AG04449 (cell line): Measurements from ENCODE around the gene GOLGA6L10.
"Not testable (repeated sequence)": the region's sequence is repeated elsewhere in the genome, so short reads cannot be mapped to it uniquely, and the experiment has no call there.

Source experiments
- CTCF ChIA-PET: fragments of 350-600 bp; formaldehyde crosslinking; extraction: SDS; loops from one replicate; lab custom pipeline; 2021; ENCODE audit warnings: antibody characterized with exemption; lab: Yijun Ruan, JAX
- POLR2A ChIA-PET: fragments of 400-600, 350-600 bp; formaldehyde crosslinking; extraction: SDS; loops from one replicate; lab custom pipeline; 2020; ENCODE audit warnings: antibody characterized with exemption, inconsistent platforms; lab: Yijun Ruan, JAX
- DNase-seq: peaks from one replicate; pipeline ENCODE4 v3.0.0-alpha.2; 2010; ENCODE audit warnings: low read depth, low spot score
- H3K4me3 ChIP-seq: 2 replicates; pipeline ENCODE4 v1.5.1; 2011; ENCODE audit warnings: low read depth, mild to moderate bottlenecking, control low read depth, low read length
- CTCF ChIP-seq: IDR thresholded peaks from one replicate; pipeline ENCODE4 v1.5.1; 2011; ENCODE audit warnings: mild to moderate bottlenecking, moderate library complexity, low read length, control low read depth, inconsistent platforms; ENCODE audit not compliant: insufficient read depth; ENCODE audit errors: missing control alignments

The GOLGA6L10 gene

GRCh38 chr15:82371656-82372055, 22.4 kb upstream of the GOLGA6L10 start:
- ChIA-PET CTCF (no interaction called here), POLR2A (no interaction called here)
- no peak for DNase-seq
- no peak overlapping the region for H3K4me3 ChIP-seq
- no peak for TF ChIP-seq CTCF

DNA sequence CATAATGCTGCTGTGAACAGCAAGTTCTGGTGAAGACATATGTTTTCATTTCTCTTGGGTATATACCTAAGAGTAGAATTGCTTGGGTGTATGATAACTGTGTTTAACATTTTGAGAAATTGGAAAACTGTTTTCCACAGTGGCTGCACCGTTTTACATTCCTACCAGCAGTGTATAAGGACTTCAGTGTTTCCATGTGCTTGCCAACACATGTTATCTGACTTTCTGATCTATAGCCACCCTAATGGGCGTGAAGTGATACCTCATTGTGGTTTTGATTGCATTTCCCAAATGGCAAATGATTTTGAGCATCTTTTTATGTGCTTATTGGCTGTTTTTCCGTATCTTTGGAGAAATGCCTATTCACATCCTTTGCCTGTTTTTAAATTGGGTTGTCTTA, 18.5 kb upstream of the GOLGA6L10 start:
- POLR2A ChIA-PET, CTCF ChIA-PET, H3K4me3 ChIP-seq, DNase-seq: not testable (repeated sequence)

DNA sequence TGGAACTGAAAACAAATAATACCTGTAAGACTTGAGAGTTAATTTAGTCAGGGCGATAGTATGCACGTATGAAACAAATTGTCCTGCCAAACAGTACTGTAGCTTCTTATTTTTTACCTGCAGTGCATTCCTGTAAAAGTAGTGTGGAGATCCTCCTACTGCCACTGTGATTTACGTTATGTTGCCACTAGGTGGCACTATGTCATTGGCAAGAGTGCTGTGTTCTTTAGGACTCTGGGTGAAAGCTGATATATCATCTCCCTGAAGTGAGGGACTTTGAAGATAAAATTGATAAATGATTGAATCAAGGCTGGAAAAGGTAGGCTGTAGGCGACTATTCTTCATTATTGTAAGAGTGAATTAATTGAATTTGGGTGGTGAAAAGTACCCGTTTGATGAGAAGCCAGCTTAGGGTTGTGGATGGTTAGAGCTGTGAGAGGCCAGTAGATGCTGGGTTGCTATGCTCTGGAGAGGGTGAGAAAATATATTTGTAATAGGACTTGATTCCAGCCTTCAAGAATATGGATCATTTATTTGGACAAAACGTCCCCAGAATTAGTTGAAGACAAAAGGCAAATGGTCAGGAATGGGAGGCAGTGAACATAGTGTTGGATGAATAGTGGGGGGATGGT, 16.5 kb upstream of the GOLGA6L10 start:
- DNase-seq, POLR2A ChIA-PET, CTCF ChIA-PET, H3K4me3 ChIP-seq: not testable (repeated sequence)
- TF ChIP-seq CTCF = peak; percentile 15

GRCh38 chr15:82364548-82364947, 15.3 kb upstream of the GOLGA6L10 start:
- DNase-seq, CTCF ChIA-PET, POLR2A ChIA-PET, H3K4me3 ChIP-seq: not testable (repeated sequence)

DNA sequence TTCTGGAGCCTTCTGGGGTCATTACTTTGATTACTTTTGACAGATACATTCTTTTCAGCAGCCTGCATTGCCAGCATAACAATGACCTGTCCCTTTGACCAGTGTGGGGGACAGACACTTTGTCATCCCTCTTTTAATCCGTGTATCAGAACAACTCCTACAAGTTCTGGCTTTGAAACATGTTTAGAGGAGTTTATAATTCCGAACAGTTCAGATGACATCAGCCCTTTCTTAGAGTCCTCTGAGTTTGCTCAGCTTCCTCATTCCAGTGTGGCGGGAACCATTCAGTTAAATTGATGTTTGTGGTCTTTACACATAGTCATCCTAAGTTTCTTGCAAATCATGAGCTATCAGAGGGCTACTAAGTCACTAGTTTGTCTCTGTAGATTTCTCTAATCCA, 13.5 kb upstream of the GOLGA6L10 start:
- POLR2A ChIA-PET, CTCF ChIA-PET, H3K4me3 ChIP-seq, DNase-seq: not testable (repeated sequence)

GRCh38 chr15:82360618-82361017, 11.3 kb upstream of the GOLGA6L10 start:
- CTCF ChIA-PET, DNase-seq: not testable (repeated sequence)

GRCh38 chr15:82355055-82355454, 5.8 kb upstream of the GOLGA6L10 start:
- DNase-seq, H3K4me3 ChIP-seq, CTCF ChIA-PET, POLR2A ChIA-PET: not testable (repeated sequence)

More at GRCh38 chr15:82360618-82361017, 11.3 kb upstream of the GOLGA6L10 start:
- H3K4me3 ChIP-seq, POLR2A ChIA-PET: not testable (repeated sequence)

DNA sequence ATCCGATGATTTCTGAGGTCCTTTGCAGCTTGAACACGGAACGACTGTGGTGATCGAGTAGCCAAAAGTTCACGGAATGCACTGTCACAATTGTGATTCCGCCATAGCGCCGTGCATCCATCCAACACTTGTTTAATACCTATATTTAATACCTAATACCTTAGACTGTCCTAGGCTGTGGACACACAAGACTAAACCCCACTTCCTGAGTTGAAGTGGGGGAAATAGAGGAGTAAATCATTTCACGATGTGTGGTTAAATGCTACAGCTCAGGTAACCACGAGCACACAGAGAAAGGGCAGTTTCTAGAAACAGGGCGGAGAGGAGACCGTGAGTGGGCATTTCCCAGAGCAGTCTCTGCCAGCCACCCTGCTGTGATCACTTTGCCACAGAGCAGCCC, 5.3 kb upstream of the GOLGA6L10 start:
- CTCF ChIA-PET, POLR2A ChIA-PET, DNase-seq: not testable (repeated sequence)
- H3K4me3 ChIP-seq = peak overlapping the region; percentile 13; the same call in 1 of the 2 replicates

DNA sequence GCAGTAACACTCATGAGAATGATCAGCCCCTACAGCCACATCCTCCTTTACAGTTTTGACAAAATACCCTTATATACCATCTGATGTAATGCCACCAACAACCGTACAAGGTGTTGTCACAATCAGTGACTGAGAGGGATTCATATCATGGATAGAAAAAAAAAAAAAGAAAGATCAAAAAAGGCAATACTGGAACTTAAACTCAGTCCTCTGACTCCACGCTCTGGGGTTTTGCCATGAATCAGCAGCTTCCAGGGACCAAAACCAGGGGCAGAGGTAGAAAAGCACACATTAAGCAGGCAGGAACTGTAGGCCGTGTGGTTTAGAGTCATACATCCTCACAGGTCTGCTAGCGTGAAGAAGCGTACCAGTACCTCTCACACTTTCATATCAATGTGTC, 1.6 kb downstream of the GOLGA6L10 start:
- POLR2A ChIA-PET, H3K4me3 ChIP-seq, DNase-seq: not testable (repeated sequence)
- CTCF ChIA-PET = interaction anchor here (0.6 kb wide), 1 partner anchor 197 kb away, joined by 3 read pairs; no protein-coding TSS in a partner anchor

- POLR2A ChIA-PET, DNase-seq, CTCF ChIA-PET, H3K4me3 ChIP-seq: not testable (repeated sequence)
These were observed 4.1 kb downstream of the GOLGA6L10 start for GRCh38 chr15:82345176-82345575.

- H3K4me3 ChIP-seq, CTCF ChIA-PET, POLR2A ChIA-PET, DNase-seq: not testable (repeated sequence)
These were observed 4.9 kb downstream of the GOLGA6L10 start for GRCh38 chr15:82344421-82344820.

- POLR2A ChIA-PET, H3K4me3 ChIP-seq, DNase-seq, CTCF ChIA-PET: not testable (repeated sequence)
These were observed 5.4 kb downstream of the GOLGA6L10 start for GRCh38 chr15:82343851-82344250.
